GM18867 (cell line): ENCODE data around the gene NKX2-4.
"Not testable (repeated sequence)": the region's sequence is repeated elsewhere in the genome, so short reads cannot be mapped to it uniquely, and the experiment has no call there.

Experiments used
- ATAC-seq: cut with Tn5 transposase; IDR thresholded peaks from one replicate; pipeline ENCODE4 v1.9.1; 2021; ENCODE audit warnings: mild to moderate bottlenecking, moderate library complexity; ENCODE audit not compliant: unreplicated experiment

Gene NKX2-4

GRCh38 chr20:21394551-21394950 is 2.8 kb downstream of the NKX2-4 start:
- no peak for ATAC-seq

- ATAC-seq = no peak
These were observed 3.4 kb downstream of the NKX2-4 start for GRCh38 chr20:21393816-21394519.

- no peak for ATAC-seq
These were observed 4.2 kb downstream of the NKX2-4 start for GRCh38 chr20:21393166-21393565.

- ATAC-seq = no peak
These were observed 5.4 kb downstream of the NKX2-4 start for GRCh38 chr20:21391972-21392352.

- ATAC-seq = no peak
These were observed 5.9 kb downstream of the NKX2-4 start for GRCh38 chr20:21391185-21391971.

GRCh38 chr20:21390768-21391167 is 6.6 kb downstream of the NKX2-4 start:
- no peak for ATAC-seq

GRCh38 chr20:21389368-21389767 is 8.0 kb downstream of the NKX2-4 start:
- ATAC-seq = no peak

- no peak for ATAC-seq
These were observed 8.8 kb downstream of the NKX2-4 start for GRCh38 chr20:21388566-21388965.

GRCh38 chr20:21387528-21387927 is 9.8 kb downstream of the NKX2-4 start:
- ATAC-seq = no peak

- ATAC-seq = no peak
These were observed 11.2 kb downstream of the NKX2-4 start for GRCh38 chr20:21386111-21386510.

GRCh38 chr20:21384308-21384892 is 12.9 kb downstream of the NKX2-4 start:
- ATAC-seq = no peak

- ATAC-seq = no peak
These were observed 15.7 kb downstream of the NKX2-4 start for GRCh38 chr20:21381619-21382018.

- no peak for ATAC-seq
These were observed 16.6 kb downstream of the NKX2-4 start for GRCh38 chr20:21380711-21381110.

GRCh38 chr20:21378259-21378658 is 19.1 kb downstream of the NKX2-4 start:
- ATAC-seq = no peak

- no peak for ATAC-seq
These were observed 19.6 kb downstream of the NKX2-4 start for GRCh38 chr20:21377701-21378100.

- no peak for ATAC-seq
These were observed 20.7 kb downstream of the NKX2-4 start for GRCh38 chr20:21376626-21377025.

- no peak for ATAC-seq
These were observed 23.9 kb downstream of the NKX2-4 start for GRCh38 chr20:21373436-21373835.

GRCh38 chr20:21372016-21372415 is 25.3 kb downstream of the NKX2-4 start:
- no peak for ATAC-seq

GRCh38 chr20:21371193-21371592 is 26.1 kb downstream of the NKX2-4 start:
- ATAC-seq = no peak

- no peak for ATAC-seq
These were observed 28.5 kb downstream of the NKX2-4 start for GRCh38 chr20:21368791-21369190.

GRCh38 chr20:21366273-21366672 is 31.1 kb downstream of the NKX2-4 start:
- not testable (repeated sequence) for ATAC-seq

GRCh38 chr20:21365771-21366170 is 31.6 kb downstream of the NKX2-4 start:
- no peak for ATAC-seq
